ENCODE measurements around the gene SLC39A12. TPM values are rescaled to one million over a fixed set of nuclear protein-coding genes. Genes with fewer than 3 reads are reported as not detected.

SLC39A12 gene
- total RNA-seq, 2 donors from 2014 or later, result not detected

GRCh38 chr10:17910125-17910789, 41.5 kb upstream of the SLC39A12 start:
- 14 to 16% methylated on average over 12 of the region's 12 CpGs for WGBS, 2 donors
- Histone ChIP-seq H3K4me1 (peaks cover 7% of the 10 kb centered on the region), H3K4me3 (no peak overlapping the region), H3K27me3 (no peaks in the 10 kb centered on the region), H3K27ac (no peak overlapping the region), H3K9me3 (no peaks in the 10 kb centered on the region), H3K36me3 (replicated peaks in 1 of 2; ENCODE audit: insufficient read depth in 1 of 2, low read depth in 2 of 2) (no peaks in the 10 kb centered on the region)
- intact Hi-C loops (cut with DNase I), result no loop called here
- peak; percentile 52 for ATAC-seq
- DNase-seq, result peak; percentile 54 to 71 (median 62)
- TF ChIP-seq CTCF (IDR thresholded peaks at IDR 0.05) (peak in 6 of 7 experiments; percentile 48 to 63 (median 57)), POLR2A (IDR thresholded peaks at IDR 0.05) (no peak)

- H3K9me3 ChIP-seq, result no peaks in the 10 kb centered on the region
- TF ChIP-seq POLR2A (IDR thresholded peaks at IDR 0.05) (no peak), CTCF (IDR thresholded peaks at IDR 0.05) (no peak)
- no peaks in the 10 kb centered on the region for H3K36me3 ChIP-seq (replicated peaks in 1 of 2; ENCODE audit: insufficient read depth in 1 of 2, low read depth in 2 of 2)
- intact Hi-C loops (cut with DNase I), result no loop called here
- no peak overlapping the region for H3K27ac ChIP-seq
- DNase-seq (no peak), ATAC-seq (no peak)
- 33 to 38% methylated on average over 4 of the region's 4 CpGs for WGBS, 2 donors
- H3K4me3 ChIP-seq, result no peak overlapping the region
- no peaks in the 10 kb centered on the region for H3K27me3 ChIP-seq
- peaks cover 3% of the 10 kb centered on the region for H3K4me1 ChIP-seq
These were observed 39.0 kb upstream of the SLC39A12 start for GRCh38 chr10:17912754-17913153.

- H3K36me3 ChIP-seq (replicated peaks in 1 of 2; ENCODE audit: insufficient read depth in 1 of 2, low read depth in 2 of 2), result no peaks in the 10 kb centered on the region
- no peak for ATAC-seq
- H3K27ac ChIP-seq, result no peak overlapping the region
- intact Hi-C loops (cut with DNase I), result no loop called here
- 74 to 77% methylated on average over 5 of the region's 5 CpGs for WGBS, 2 donors
- TF ChIP-seq POLR2A (IDR thresholded peaks at IDR 0.05) (no peak), CTCF (IDR thresholded peaks at IDR 0.05) (no peak)
- no peaks in the 10 kb centered on the region for H3K4me1 ChIP-seq
- no peak for DNase-seq
- no peak overlapping the region for H3K4me3 ChIP-seq
- no peaks in the 10 kb centered on the region for H3K27me3 ChIP-seq
- no peaks in the 10 kb centered on the region for H3K9me3 ChIP-seq
These were observed 38.1 kb upstream of the SLC39A12 start for GRCh38 chr10:17913604-17914003.

GRCh38 chr10:17914169-17915045, 37.3 kb upstream of the SLC39A12 start:
- H3K27ac ChIP-seq, result no peak overlapping the region
- no peak for ATAC-seq
- no peak for DNase-seq
- intact Hi-C loops (cut with DNase I), result no loop called here
- H3K9me3 ChIP-seq, result no peaks in the 10 kb centered on the region
- no peaks in the 10 kb centered on the region for H3K36me3 ChIP-seq (replicated peaks in 1 of 2; ENCODE audit: insufficient read depth in 1 of 2, low read depth in 2 of 2)
- H3K4me3 ChIP-seq, result no peak overlapping the region
- TF ChIP-seq POLR2A (IDR thresholded peaks at IDR 0.05) (no peak), CTCF (IDR thresholded peaks at IDR 0.05) (no peak)
- H3K4me1 ChIP-seq, result no peaks in the 10 kb centered on the region
- 76 to 92% methylated on average over 5 of the region's 5 CpGs for WGBS, 2 donors
- no peaks in the 10 kb centered on the region for H3K27me3 ChIP-seq

All from body of pancreas (tissue), 4 donors.